ENCODE data around the gene DNAJB6. TPM values are rescaled to one million over a fixed set of nuclear protein-coding genes. Genes with fewer than 3 reads are reported as not detected.

Gene DNAJB6
- polyA plus RNA-seq, 3 donors = 66.6 to 117 (median 116) TPM

DNA sequence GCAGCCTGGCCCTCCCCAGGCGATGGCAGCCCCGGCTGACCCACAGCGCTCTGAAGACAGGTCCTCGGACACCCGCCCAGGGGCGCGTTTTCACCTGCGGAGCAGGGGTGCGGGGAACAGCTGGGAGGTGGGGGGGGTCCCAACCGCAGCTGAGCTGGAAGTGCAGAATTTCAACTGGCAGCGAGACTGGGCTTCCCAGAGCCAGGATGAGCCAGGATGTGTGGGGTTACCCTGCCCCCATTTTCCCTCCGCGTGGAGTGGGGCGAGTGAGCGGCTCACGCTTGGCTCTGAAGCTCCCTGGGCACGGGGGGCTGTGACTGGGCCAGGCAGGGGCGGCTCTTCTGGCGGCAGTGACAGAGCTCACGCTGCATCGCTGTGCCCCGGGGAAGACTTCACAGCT lies 70.2 kb downstream of the DNAJB6 start:
- Histone ChIP-seq H3K79me2 (ENCODE audit: insufficient read depth, low read length) (peaks cover 5% of the 10 kb centered on the region), H3K9me3 (replicated peaks in 1 of 2; ENCODE audit: control insufficient read depth in 1 of 2, insufficient read depth in 1 of 2, low read length in 2 of 2) (no peaks in the 10 kb centered on the region), H3K4me1 (ENCODE audit: control insufficient read depth in 1 of 2, insufficient read depth in 2 of 2, low read length in 2 of 2) (peaks cover 2 to 8% of the 10 kb centered on the region in 2 donors), H3K27me3 (ENCODE audit: control insufficient read depth in 2 of 2, insufficient read depth in 2 of 2, low read length in 2 of 2) (no peaks in the 10 kb centered on the region), H4K20me1 (ENCODE audit: insufficient read depth, low read length) (peaks cover 50% of the 10 kb centered on the region), H3K9ac (ENCODE audit: insufficient read depth, low read length, poor library complexity, severe bottlenecking) (no peak overlapping the region), H3K36me3 (replicated peaks in 1 of 2; ENCODE audit: control insufficient read depth in 1 of 2, insufficient read depth in 2 of 2, low read length in 2 of 2) (peaks cover 29 to 58% of the 10 kb centered on the region in 2 donors), H2AFZ (ENCODE audit: insufficient read depth, low read depth, low read length, poor library complexity, severe bottlenecking) (no peak overlapping the region), H3K27ac (ENCODE audit: low read depth in 1 of 2, low read length in 2 of 2) (no peak overlapping the region), H3K4me2 (replicated peaks; ENCODE audit: extremely low read depth, low read length, poor library complexity, severe bottlenecking) (no peak overlapping the region), H3K4me3 (replicated peaks in 1 of 3; ENCODE audit: low read depth in 2 of 3, low read length in 3 of 3) (no peak overlapping the region)
- Mint-ChIP-seq H3K4me1 (peaks cover 21% of the 10 kb centered on the region), H3K27ac (peak overlapping the region in 1 of 7 donors; percentile 63), H3K27me3 (ENCODE audit: low read depth in 3 of 3) (peaks cover 0 to 7% (median 0%) of the 10 kb centered on the region in 3 donors), H3K9me3 (peaks cover 0 to 6% (median 0%) of the 10 kb centered on the region in 7 donors), H3K36me3 (peaks cover 37 to 58% of the 10 kb centered on the region in 2 donors), H3K4me3 (no peak overlapping the region)
- intact Hi-C loops (cut with micrococcal nuclease) = no loop called here
- TF ChIP-seq, protein P1, sequence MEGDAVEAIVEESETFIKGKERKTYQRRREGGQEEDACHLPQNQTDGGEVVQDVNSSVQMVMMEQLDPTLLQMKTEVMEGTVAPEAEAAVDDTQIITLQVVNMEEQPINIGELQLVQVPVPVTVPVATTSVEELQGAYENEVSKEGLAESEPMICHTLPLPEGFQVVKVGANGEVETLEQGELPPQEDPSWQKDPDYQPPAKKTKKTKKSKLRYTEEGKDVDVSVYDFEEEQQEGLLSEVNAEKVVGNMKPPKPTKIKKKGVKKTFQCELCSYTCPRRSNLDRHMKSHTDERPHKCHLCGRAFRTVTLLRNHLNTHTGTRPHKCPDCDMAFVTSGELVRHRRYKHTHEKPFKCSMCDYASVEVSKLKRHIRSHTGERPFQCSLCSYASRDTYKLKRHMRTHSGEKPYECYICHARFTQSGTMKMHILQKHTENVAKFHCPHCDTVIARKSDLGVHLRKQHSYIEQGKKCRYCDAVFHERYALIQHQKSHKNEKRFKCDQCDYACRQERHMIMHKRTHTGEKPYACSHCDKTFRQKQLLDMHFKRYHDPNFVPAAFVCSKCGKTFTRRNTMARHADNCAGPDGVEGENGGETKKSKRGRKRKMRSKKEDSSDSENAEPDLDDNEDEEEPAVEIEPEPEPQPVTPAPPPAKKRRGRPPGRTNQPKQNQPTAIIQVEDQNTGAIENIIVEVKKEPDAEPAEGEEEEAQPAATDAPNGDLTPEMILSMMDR (IDR thresholded peaks at IDR 0.05) = no peak
- 97% methylated on average over 19 of the region's 22 CpGs for WGBS (ENCODE audit: insufficient coverage)
- no peak for DNase-seq

DNA sequence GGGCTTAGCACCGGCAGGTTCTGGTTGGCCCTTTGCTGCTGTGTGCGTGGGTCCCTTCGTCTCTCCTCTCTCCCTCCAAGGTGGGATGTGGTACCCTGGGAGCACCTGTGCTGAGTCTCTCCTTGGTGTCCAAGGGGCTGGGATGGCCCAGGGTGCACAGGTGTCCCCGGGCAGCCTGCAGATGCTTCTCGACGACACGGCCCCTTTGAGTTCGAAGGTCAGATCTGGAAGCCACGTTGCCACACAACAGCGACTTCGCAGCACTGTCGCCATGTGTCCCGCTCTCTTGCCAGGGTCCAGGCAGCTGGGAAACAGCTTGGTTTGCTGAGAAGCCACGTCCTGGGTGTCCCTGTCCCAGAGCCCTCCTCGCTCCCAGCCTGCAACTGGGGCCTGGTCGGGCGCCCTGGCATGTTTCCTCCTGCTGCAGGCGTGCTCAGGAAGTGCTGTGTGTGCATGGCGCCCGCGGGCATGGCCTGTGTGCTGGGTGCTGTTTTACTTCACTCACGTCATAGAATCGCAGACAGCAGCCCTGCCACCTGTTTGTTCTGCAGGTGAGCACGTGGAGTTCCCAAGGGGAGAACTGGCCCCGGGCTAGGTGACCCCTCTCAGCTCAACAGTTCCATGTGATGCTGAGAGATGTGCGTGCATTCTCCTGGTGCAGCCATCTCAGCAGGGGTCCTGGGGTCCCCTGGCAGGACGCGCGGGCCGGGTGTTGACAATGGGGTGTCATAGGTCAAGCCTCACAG lies 70.9 kb downstream of the DNAJB6 start:
- no peak overlapping the region for H3K4me2 ChIP-seq (replicated peaks; ENCODE audit: extremely low read depth, low read length, poor library complexity, severe bottlenecking)
- no peaks in the 10 kb centered on the region for H3K27me3 ChIP-seq (ENCODE audit: control insufficient read depth in 2 of 2, insufficient read depth in 2 of 2, low read length in 2 of 2)
- H3K36me3 Mint-ChIP-seq = peaks cover 42 to 62% of the 10 kb centered on the region in 2 donors
- H3K4me3 ChIP-seq (replicated peaks in 1 of 3; ENCODE audit: low read depth in 2 of 3, low read length in 3 of 3) = no peak overlapping the region
- H3K36me3 ChIP-seq (replicated peaks in 1 of 2; ENCODE audit: control insufficient read depth in 1 of 2, insufficient read depth in 2 of 2, low read length in 2 of 2) = peaks cover 32 to 65% of the 10 kb centered on the region in 2 donors
- peaks cover 2 to 8% of the 10 kb centered on the region in 2 donors for H3K4me1 ChIP-seq (ENCODE audit: control insufficient read depth in 1 of 2, insufficient read depth in 2 of 2, low read length in 2 of 2)
- no peak overlapping the region for H2AFZ ChIP-seq (ENCODE audit: insufficient read depth, low read depth, low read length, poor library complexity, severe bottlenecking)
- no peaks in the 10 kb centered on the region for H3K9me3 ChIP-seq (replicated peaks in 1 of 2; ENCODE audit: control insufficient read depth in 1 of 2, insufficient read depth in 1 of 2, low read length in 2 of 2)
- no peak for DNase-seq
- H3K9ac ChIP-seq (ENCODE audit: insufficient read depth, low read length, poor library complexity, severe bottlenecking) = no peak overlapping the region
- TF ChIP-seq, protein P1 (IDR thresholded peaks at IDR 0.05) = no peak
- 89% methylated on average over 29 of the region's 30 CpGs for WGBS (ENCODE audit: insufficient coverage)
- H3K27ac ChIP-seq (ENCODE audit: low read depth in 1 of 2, low read length in 2 of 2) = no peak overlapping the region
- peaks cover 42% of the 10 kb centered on the region for H4K20me1 ChIP-seq (ENCODE audit: insufficient read depth, low read length)
- H3K4me3 Mint-ChIP-seq = no peak overlapping the region
- peaks cover 20% of the 10 kb centered on the region for H3K4me1 Mint-ChIP-seq
- intact Hi-C loops (cut with micrococcal nuclease) = no loop called here
- H3K27me3 Mint-ChIP-seq (ENCODE audit: low read depth in 3 of 3) = peaks cover 0 to 7% (median 0%) of the 10 kb centered on the region in 3 donors
- H3K27ac Mint-ChIP-seq = peak overlapping the region in 1 of 7 donors; percentile 41
- peaks cover 0 to 6% (median 0%) of the 10 kb centered on the region in 7 donors for H3K9me3 Mint-ChIP-seq
- H3K79me2 ChIP-seq (ENCODE audit: insufficient read depth, low read length) = peaks cover 1% of the 10 kb centered on the region
